Stomach (tissue), 9 donors: ENCODE measurements around the gene NIPAL3. TPM values are rescaled to one million over a fixed set of nuclear protein-coding genes. Genes with fewer than 3 reads are reported as not detected.

ENCODE experiments used
- DNase-seq, 2 donors: peaks; one replicate each; pipeline versions ENCODE4 v3.0.0 to v3.0.0-alpha.2; 2013 to 2019
- H3K27ac ChIP-seq, 5 donors: fragments of 200-600 bp in 4 of 5; sonication (generic) in 4 of 5; one replicate each; pipeline ENCODE4 v1.5.1; 2013 to 2019; ENCODE audit warnings: mild to moderate bottlenecking in 1 of 5, moderate library complexity in 1 of 5
- H3K27me3 ChIP-seq, 3 donors: fragments of 200-600 bp; sonication (generic); one replicate each; pipeline ENCODE4 v1.5.1; 2017 to 2019; ENCODE audit warnings: mixed run types in 1 of 3
- H3K36me3 ChIP-seq, 4 donors: fragments of 200-600 bp; sonication (generic); 1 replicate in 3 of 4; 2 replicates in 1 of 4; pipeline ENCODE4 v1.5.1; 2016 to 2019
- H3K4me1 ChIP-seq, 4 donors: fragments of 200-600 bp; sonication (generic); one replicate each; pipeline ENCODE4 v1.5.1; 2016 to 2019
- H3K4me3 ChIP-seq, 4 donors: fragments of 200-600 bp; sonication (generic) in 3 of 4; one replicate each; pipeline ENCODE4 v1.5.1; 2016 to 2019; ENCODE audit warnings: mild to moderate bottlenecking in 1 of 4
- H3K9me3 ChIP-seq, 4 donors: fragments of 200-600 bp; sonication (generic); one replicate each; pipeline ENCODE4 v1.5.1; 2016 to 2019
- CTCF ChIP-seq, 7 experiments: fragments of 450-650 bp in 4 of 7; fragments of 200-600 bp in 3 of 7; sonication (generic) in 3 of 7; IDR thresholded peaks; one replicate each; pipeline ENCODE4 v1.5.1; 2016 to 2019; ENCODE audit warnings: antibody characterized with exemption in 7 of 7, control low read depth in 2 of 7, mild to moderate bottlenecking in 1 of 7
- EP300 ChIP-seq: sonication (generic); formaldehyde crosslinking; IDR thresholded peaks from one replicate; pipeline ENCODE4 v1.6.1; 2017; ENCODE audit warnings: antibody characterized with exemption
- POLR2A ChIP-seq, 4 donors: fragments of 450-650 bp; IDR thresholded peaks; one replicate each; pipeline ENCODE4 v1.6.1; 2016; ENCODE audit warnings: antibody characterized with exemption in 4 of 4, control low read depth in 2 of 4, mild to moderate bottlenecking in 1 of 4, moderate library complexity in 1 of 4
- POLR2AphosphoS5 ChIP-seq, 3 donors: sonication (generic); formaldehyde crosslinking; IDR thresholded peaks; one replicate each; pipeline ENCODE4 v1.6.1; 2016; ENCODE audit warnings: antibody characterized with exemption in 3 of 3
- WGBS, 5 donors: extraction: QIAGEN DNeasy Blood & Tissue Kit in 3 of 5; methylation state at CpG; one replicate each; pipeline versions ENCODE4 v1.1.5 to v1.1.7; 2013 to 2018; 5-methylcytosine and 5-hydroxymethylcytosine counted together
- intact Hi-C: fragments of 100-400 bp; cut with DNase I; formaldehyde crosslinking; loops from one replicate; pipeline ENCODE4 v1.15.1; 2023; ENCODE audit warnings: low total_unique reads
- polyA plus RNA-seq, 3 donors: library from polyadenylated mRNA; stranded (reverse); fragments of 200-250 nt; gene quantifications; one replicate each; pipeline ENCODE4 v1.2.3, GENCODE V29; 2013
- total RNA-seq, 5 donors: library from RNA; depleted of rRNA; stranded (reverse); fragments of >200 nt; gene quantifications; one replicate each; pipeline versions ENCODE4 v1.1.0 to v1.2.3, GENCODE V29; 2014 to 2016
- donor health status: healthy with polysubstance abuse.
- donor health status: Bipolar disorder and iron deficiency.
- donor health status: healthy.

Gene NIPAL3
- total and polyA plus RNA-seq, 8 donors, result 3.2 to 122 (median 19.1) TPM

GRCh38 chr1:24504560-24504959 is 89.0 kb downstream of the NIPAL3 start:
- intact Hi-C loops, result no loop called here
- DNase-seq, result peak in 1 of 2 donors; percentile 20
- Histone ChIP-seq H3K27ac (peak overlapping the region in 4 of 5 donors; percentile 91 to 96 (median 94)), H3K4me3 (peak overlapping the region in 1 of 4 donors; percentile 57), H3K27me3 (no peaks in the 10 kb centered on the region), H3K9me3 (no peaks in the 10 kb centered on the region), H3K36me3 (no peaks in the 10 kb centered on the region), H3K4me1 (peaks cover 15 to 66% (median 41%) of the 10 kb centered on the region in 4 donors)
- WGBS, 5 donors, result 78 to 85% (median 83%) methylated on average over 4 of the region's 4 CpGs
- no peak for TF ChIP-seq POLR2AphosphoS5 (IDR thresholded peaks at IDR 0.05)
- TF ChIP-seq CTCF (IDR thresholded peaks at IDR 0.05), result no peak
- TF ChIP-seq POLR2A (IDR thresholded peaks at IDR 0.05), result no peak
- TF ChIP-seq EP300, result no peak

- Histone ChIP-seq H3K4me1 (peaks cover 15 to 66% (median 41%) of the 10 kb centered on the region in 4 donors), H3K4me3 (no peak overlapping the region), H3K36me3 (no peaks in the 10 kb centered on the region), H3K27ac (peak overlapping the region; percentile 11 to 56 (median 24)), H3K9me3 (no peaks in the 10 kb centered on the region), H3K27me3 (no peaks in the 10 kb centered on the region)
- TF ChIP-seq EP300, result no peak
- no peak for TF ChIP-seq CTCF (IDR thresholded peaks at IDR 0.05)
- intact Hi-C loops, result no loop called here
- 74 to 80% (median 75%) methylated on average over 4 of the region's 4 CpGs for WGBS, 5 donors
- peak in 1 of 2 donors; percentile 26 for DNase-seq
Observed at GRCh38 chr1:24505816-24506215, 90.2 kb downstream of the NIPAL3 start.

GRCh38 chr1:24506691-24507381 is 91.2 kb downstream of the NIPAL3 start:
- intact Hi-C loops, result no loop called here
- TF ChIP-seq EP300, result no peak
- TF ChIP-seq POLR2AphosphoS5 (IDR thresholded peaks at IDR 0.05), result no peak
- peak in 1 of 2 donors; percentile 25 for DNase-seq
- Histone ChIP-seq H3K9me3 (no peaks in the 10 kb centered on the region), H3K36me3 (no peaks in the 10 kb centered on the region), H3K27ac (peak overlapping the region; percentile 20 to 81 (median 56)), H3K4me1 (peaks cover 15 to 57% (median 36%) of the 10 kb centered on the region in 4 donors), H3K4me3 (no peak overlapping the region), H3K27me3 (no peaks in the 10 kb centered on the region)
- 33 to 63% (median 46%) methylated on average over 5 of the region's 5 CpGs for WGBS, 5 donors

GRCh38 chr1:24507405-24507804 is 91.8 kb downstream of the NIPAL3 start:
- 54 to 68% (median 63%) methylated on average over 5 of the region's 5 CpGs for WGBS, 5 donors
- H3K27ac ChIP-seq, result peak overlapping the region; percentile 20 to 81 (median 56)

More at GRCh38 chr1:24507405-24507804, 91.8 kb downstream of the NIPAL3 start:
- Histone ChIP-seq H3K27me3 (no peaks in the 10 kb centered on the region), H3K36me3 (no peaks in the 10 kb centered on the region), H3K4me3 (no peak overlapping the region), H3K9me3 (no peaks in the 10 kb centered on the region), H3K4me1 (peaks cover 14 to 54% (median 34%) of the 10 kb centered on the region in 4 donors)
- peak in 1 of 2 donors; percentile 73 for DNase-seq
- no peak for TF ChIP-seq POLR2A (IDR thresholded peaks at IDR 0.05)
- TF ChIP-seq CTCF (IDR thresholded peaks at IDR 0.05), result no peak
- no peak for TF ChIP-seq EP300
- no peak for TF ChIP-seq POLR2AphosphoS5 (IDR thresholded peaks at IDR 0.05)
- intact Hi-C loops, result no loop called here
